Osteocyte (in vitro differentiated cells): ENCODE results near the gene CD274. TPM values are rescaled to one million over a fixed set of nuclear protein-coding genes. Genes with fewer than 3 reads are reported as not detected.

Source experiments
- DNase-seq: peaks from one replicate; pipeline ENCODE4 v3.0.0; 2021; ENCODE audit warnings: mixed read lengths; ENCODE audit not compliant: unreplicated experiment; ENCODE audit errors: extremely low spot score
- H3K27ac Mint-ChIP-seq: one replicate; pipeline ENCODE4 v1.8.0; 2021; ENCODE audit warnings: mild to moderate bottlenecking, mixed read lengths; ENCODE audit not compliant: unreplicated experiment
- H3K27me3 Mint-ChIP-seq: one replicate; pipeline ENCODE4 v1.8.0; 2021; ENCODE audit warnings: mixed read lengths; ENCODE audit not compliant: unreplicated experiment
- H3K36me3 Mint-ChIP-seq: one replicate; pipeline ENCODE4 v1.8.0; 2021; ENCODE audit warnings: mixed read lengths; ENCODE audit not compliant: unreplicated experiment
- H3K4me1 Mint-ChIP-seq: one replicate; pipeline ENCODE4 v1.8.0; 2021; ENCODE audit warnings: mixed read lengths; ENCODE audit not compliant: unreplicated experiment
- H3K4me3 Mint-ChIP-seq: one replicate; pipeline ENCODE4 v1.8.0; 2021; ENCODE audit warnings: mild to moderate bottlenecking, moderate library complexity, mixed read lengths; ENCODE audit not compliant: unreplicated experiment
- H3K9me3 Mint-ChIP-seq: one replicate; pipeline ENCODE4 v1.8.0; 2021; ENCODE audit warnings: mixed read lengths; ENCODE audit not compliant: unreplicated experiment
- CTCF ChIP-seq: fragments of 200-600 bp; sonication (generic); IDR thresholded peaks from 2 replicates; pipeline ENCODE4 v1.5.0; 2021; ENCODE audit warnings: antibody characterized with exemption, mild to moderate bottlenecking, moderate library complexity
- total RNA-seq: library from RNA; stranded (reverse); gene quantifications from 2 replicates; pipeline ENCODE4 v1.2.1, GENCODE V29; 2021

CD274 gene
- total RNA-seq, 1 donor from 2014 or later = 0.43 TPM

- TF ChIP-seq CTCF = no peak
- no peaks in the 10 kb centered on the region for H3K36me3 Mint-ChIP-seq
Measured at GRCh38 chr9:5486988-5487387, 36.6 kb downstream of the CD274 start.

GRCh38 chr9:5488221-5489008 is 38.1 kb downstream of the CD274 start:
- Mint-ChIP-seq H3K27ac (no peak overlapping the region), H3K9me3 (peaks cover 5% of the 10 kb centered on the region), H3K27me3 (no peaks in the 10 kb centered on the region), H3K36me3 (no peaks in the 10 kb centered on the region), H3K4me3 (no peak overlapping the region), H3K4me1 (peaks cover 1% of the 10 kb centered on the region)
- no peak for TF ChIP-seq CTCF
- DNase-seq = no peak

More at GRCh38 chr9:5486988-5487387, 36.6 kb downstream of the CD274 start:
- Mint-ChIP-seq H3K9me3 (peaks cover 5% of the 10 kb centered on the region), H3K27me3 (no peaks in the 10 kb centered on the region), H3K4me3 (no peak overlapping the region), H3K27ac (no peak overlapping the region), H3K4me1 (no peaks in the 10 kb centered on the region)
- DNase-seq = no peak

GRCh38 chr9:5489630-5490490 is 39.5 kb downstream of the CD274 start:
- no peak for DNase-seq
- Mint-ChIP-seq H3K27me3 (no peaks in the 10 kb centered on the region), H3K27ac (no peak overlapping the region), H3K36me3 (no peaks in the 10 kb centered on the region), H3K4me1 (peaks cover 8% of the 10 kb centered on the region), H3K9me3 (peaks cover 5% of the 10 kb centered on the region), H3K4me3 (no peak overlapping the region)
- TF ChIP-seq CTCF = no peak

GRCh38 chr9:5492965-5493678 is 42.8 kb downstream of the CD274 start:
- H3K4me3 Mint-ChIP-seq = no peak overlapping the region
- H3K36me3 Mint-ChIP-seq = no peaks in the 10 kb centered on the region
- no peak for TF ChIP-seq CTCF
- H3K27ac Mint-ChIP-seq = no peak overlapping the region
- no peaks in the 10 kb centered on the region for H3K27me3 Mint-ChIP-seq
- DNase-seq = no peak
- H3K4me1 Mint-ChIP-seq = peaks cover 8% of the 10 kb centered on the region
- H3K9me3 Mint-ChIP-seq = no peaks in the 10 kb centered on the region
